ENCODE measurements around the gene RHOB. TPM values are rescaled to one million over a fixed set of nuclear protein-coding genes. Genes with fewer than 3 reads are reported as not detected.

Gene RHOB
- polyA plus RNA-seq, 1 donor from 2014 or later, result 205 TPM

DNA sequence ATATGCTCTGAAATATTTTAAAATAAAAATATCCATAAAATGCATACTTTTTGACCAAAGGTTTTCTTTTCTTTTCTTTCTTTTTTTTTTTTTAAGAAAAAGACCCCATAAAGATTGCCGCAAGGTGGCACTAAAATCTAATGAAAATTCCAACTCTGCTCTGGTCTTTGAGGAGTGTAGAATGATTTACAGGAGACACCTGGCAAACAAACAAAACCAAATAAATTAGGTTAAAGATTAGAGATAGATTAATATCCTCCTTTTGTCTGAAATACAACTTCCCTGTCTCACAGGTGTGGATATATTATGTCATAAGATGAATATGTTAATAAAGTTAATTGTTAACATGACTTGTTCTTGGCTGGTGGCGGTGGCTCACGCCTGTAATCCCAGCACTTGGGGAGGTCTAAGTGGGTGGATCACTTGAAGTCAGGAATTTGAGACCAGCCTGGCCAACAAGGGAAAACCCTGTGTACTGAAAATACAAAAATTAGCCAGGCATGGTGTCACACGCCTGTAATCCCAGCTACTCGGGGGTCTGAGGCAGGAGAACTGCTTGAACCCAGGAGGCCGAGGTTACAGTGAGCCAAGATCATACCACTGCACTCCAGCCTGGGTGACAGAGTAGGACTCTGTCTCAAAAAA is 3.5 kb upstream of the RHOB start:
- Histone ChIP-seq H3K4me2 (ENCODE audit: low read length) (no peak overlapping the region), H4K20me1 (ENCODE audit: insufficient read depth) (peaks cover 7% of the 10 kb centered on the region), H2AFZ (ENCODE audit: low read depth, low read length) (no peak overlapping the region), H3K9me3 (ENCODE audit: low read length) (no peaks in the 10 kb centered on the region), H3K9ac (ENCODE audit: low read length) (no peak overlapping the region), H3K36me3 (ENCODE audit: insufficient read depth, low read length) (no peaks in the 10 kb centered on the region), H3K27me3 (ENCODE audit: insufficient read depth, low read depth, low read length) (no peaks in the 10 kb centered on the region), H3K4me3 (ENCODE audit: low read length) (no peak overlapping the region), H3K27ac (ENCODE audit: low read length) (no peak overlapping the region), H3K79me2 (replicated peaks; ENCODE audit: insufficient read depth, low read length) (peaks cover 12% of the 10 kb centered on the region), H3F3A (ENCODE audit: insufficient read depth, low read length, poor library complexity, severe bottlenecking) (no peaks in the 10 kb centered on the region), H3K9me2 (ENCODE audit: insufficient read depth, low read length) (no peaks in the 10 kb centered on the region)
- TF ChIP-seq SMC3 (conservative IDR thresholded peaks at IDR 0.05; ENCODE audit: poor library complexity) (peak; percentile 89), EZH2 (IDR thresholded peaks at IDR 0.05; ENCODE audit: borderline replicate concordance, insufficient read depth, low read length, poor library complexity, severe bottlenecking) (no peak), RAD21 (conservative IDR thresholded peaks at IDR 0.05) (peak; percentile 82), MXI1 (conservative IDR thresholded peaks at IDR 0.05; ENCODE audit: poor library complexity, severe bottlenecking) (no peak), EP300 (conservative IDR thresholded peaks at IDR 0.05; ENCODE audit: poor library complexity, severe bottlenecking) (no peak), POLR2AphosphoS5 (IDR thresholded peaks at IDR 0.05) (no peak), TAF1 (IDR thresholded peaks at IDR 0.05; ENCODE audit: low read depth) (no peak)
- TF ChIP-seq, protein P1, sequence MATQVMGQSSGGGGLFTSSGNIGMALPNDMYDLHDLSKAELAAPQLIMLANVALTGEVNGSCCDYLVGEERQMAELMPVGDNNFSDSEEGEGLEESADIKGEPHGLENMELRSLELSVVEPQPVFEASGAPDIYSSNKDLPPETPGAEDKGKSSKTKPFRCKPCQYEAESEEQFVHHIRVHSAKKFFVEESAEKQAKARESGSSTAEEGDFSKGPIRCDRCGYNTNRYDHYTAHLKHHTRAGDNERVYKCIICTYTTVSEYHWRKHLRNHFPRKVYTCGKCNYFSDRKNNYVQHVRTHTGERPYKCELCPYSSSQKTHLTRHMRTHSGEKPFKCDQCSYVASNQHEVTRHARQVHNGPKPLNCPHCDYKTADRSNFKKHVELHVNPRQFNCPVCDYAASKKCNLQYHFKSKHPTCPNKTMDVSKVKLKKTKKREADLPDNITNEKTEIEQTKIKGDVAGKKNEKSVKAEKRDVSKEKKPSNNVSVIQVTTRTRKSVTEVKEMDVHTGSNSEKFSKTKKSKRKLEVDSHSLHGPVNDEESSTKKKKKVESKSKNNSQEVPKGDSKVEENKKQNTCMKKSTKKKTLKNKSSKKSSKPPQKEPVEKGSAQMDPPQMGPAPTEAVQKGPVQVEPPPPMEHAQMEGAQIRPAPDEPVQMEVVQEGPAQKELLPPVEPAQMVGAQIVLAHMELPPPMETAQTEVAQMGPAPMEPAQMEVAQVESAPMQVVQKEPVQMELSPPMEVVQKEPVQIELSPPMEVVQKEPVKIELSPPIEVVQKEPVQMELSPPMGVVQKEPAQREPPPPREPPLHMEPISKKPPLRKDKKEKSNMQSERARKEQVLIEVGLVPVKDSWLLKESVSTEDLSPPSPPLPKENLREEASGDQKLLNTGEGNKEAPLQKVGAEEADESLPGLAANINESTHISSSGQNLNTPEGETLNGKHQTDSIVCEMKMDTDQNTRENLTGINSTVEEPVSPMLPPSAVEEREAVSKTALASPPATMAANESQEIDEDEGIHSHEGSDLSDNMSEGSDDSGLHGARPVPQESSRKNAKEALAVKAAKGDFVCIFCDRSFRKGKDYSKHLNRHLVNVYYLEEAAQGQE (IDR thresholded peaks at IDR 0.05; ENCODE audit: borderline replicate concordance), result no peak
- TF ChIP-seq, protein P2, sequence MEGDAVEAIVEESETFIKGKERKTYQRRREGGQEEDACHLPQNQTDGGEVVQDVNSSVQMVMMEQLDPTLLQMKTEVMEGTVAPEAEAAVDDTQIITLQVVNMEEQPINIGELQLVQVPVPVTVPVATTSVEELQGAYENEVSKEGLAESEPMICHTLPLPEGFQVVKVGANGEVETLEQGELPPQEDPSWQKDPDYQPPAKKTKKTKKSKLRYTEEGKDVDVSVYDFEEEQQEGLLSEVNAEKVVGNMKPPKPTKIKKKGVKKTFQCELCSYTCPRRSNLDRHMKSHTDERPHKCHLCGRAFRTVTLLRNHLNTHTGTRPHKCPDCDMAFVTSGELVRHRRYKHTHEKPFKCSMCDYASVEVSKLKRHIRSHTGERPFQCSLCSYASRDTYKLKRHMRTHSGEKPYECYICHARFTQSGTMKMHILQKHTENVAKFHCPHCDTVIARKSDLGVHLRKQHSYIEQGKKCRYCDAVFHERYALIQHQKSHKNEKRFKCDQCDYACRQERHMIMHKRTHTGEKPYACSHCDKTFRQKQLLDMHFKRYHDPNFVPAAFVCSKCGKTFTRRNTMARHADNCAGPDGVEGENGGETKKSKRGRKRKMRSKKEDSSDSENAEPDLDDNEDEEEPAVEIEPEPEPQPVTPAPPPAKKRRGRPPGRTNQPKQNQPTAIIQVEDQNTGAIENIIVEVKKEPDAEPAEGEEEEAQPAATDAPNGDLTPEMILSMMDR (IDR thresholded peaks at IDR 0.05; ENCODE audit: poor library complexity, severe bottlenecking), result peak; percentile 73

DNA sequence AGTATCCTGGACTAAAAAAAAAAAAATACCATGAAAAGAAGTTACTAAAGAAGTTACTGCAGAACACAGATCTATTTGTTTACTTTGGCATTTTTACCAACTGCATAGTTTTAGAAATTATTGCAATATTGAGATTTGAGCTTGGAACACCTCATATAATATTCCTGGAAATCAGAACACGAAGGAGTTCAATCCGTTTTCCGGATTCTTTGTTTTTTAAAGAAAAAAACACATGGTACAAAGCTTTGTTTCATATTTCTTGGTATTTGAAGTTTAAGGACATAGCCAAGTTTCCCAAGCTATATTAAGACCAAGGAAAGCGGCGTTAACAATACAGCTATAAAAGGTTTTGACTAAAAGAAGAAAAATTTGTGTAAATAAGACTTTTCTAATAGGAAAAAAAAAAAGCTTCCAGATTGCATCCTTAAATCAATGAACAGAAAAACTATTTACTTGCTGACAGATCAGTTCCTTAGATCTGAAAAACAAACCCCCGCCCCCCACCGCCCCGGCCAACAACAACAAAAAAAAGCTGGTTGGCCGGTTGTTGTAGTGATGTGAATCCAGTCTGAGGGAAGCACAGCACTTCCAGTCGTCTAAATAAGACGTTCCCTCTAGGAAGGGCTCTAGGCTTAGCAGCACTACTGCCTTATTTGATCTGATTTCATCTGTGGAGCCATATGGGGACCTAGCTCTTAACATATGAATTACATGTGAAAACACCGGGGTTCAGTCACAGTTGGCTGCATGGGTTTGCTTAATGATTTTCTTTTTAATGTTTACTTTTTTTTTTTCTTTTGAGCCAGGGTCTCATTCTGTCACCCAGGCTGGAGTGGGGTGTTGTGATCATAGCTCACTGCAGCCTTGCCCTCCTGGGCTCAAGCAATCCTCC is 2.5 kb upstream of the RHOB start:
- H3F3A ChIP-seq (ENCODE audit: insufficient read depth, low read length, poor library complexity, severe bottlenecking), result no peaks in the 10 kb centered on the region
- H3K4me3 ChIP-seq (ENCODE audit: low read length), result no peak overlapping the region
- no peaks in the 10 kb centered on the region for H3K27me3 ChIP-seq (ENCODE audit: insufficient read depth, low read depth, low read length)
- no peaks in the 10 kb centered on the region for H3K9me2 ChIP-seq (ENCODE audit: insufficient read depth, low read length)
- no peak overlapping the region for H3K9ac ChIP-seq (ENCODE audit: low read length)
- no peaks in the 10 kb centered on the region for H3K36me3 ChIP-seq (ENCODE audit: insufficient read depth, low read length)
- H3K27ac ChIP-seq (ENCODE audit: low read length), result no peak overlapping the region
- no peak overlapping the region for H2AFZ ChIP-seq (ENCODE audit: low read depth, low read length)
- peaks cover 12% of the 10 kb centered on the region for H4K20me1 ChIP-seq (ENCODE audit: insufficient read depth)
- peaks cover 21% of the 10 kb centered on the region for H3K79me2 ChIP-seq (replicated peaks; ENCODE audit: insufficient read depth, low read length)
- no peak overlapping the region for H3K4me2 ChIP-seq (ENCODE audit: low read length)
- no peaks in the 10 kb centered on the region for H3K9me3 ChIP-seq (ENCODE audit: low read length)
- no peak for TF ChIP-seq TAF1 (IDR thresholded peaks at IDR 0.05; ENCODE audit: low read depth)
- no peak for TF ChIP-seq SMC3 (conservative IDR thresholded peaks at IDR 0.05; ENCODE audit: poor library complexity)
- no peak for TF ChIP-seq MXI1 (conservative IDR thresholded peaks at IDR 0.05; ENCODE audit: poor library complexity, severe bottlenecking)
- TF ChIP-seq, protein P1 (IDR thresholded peaks at IDR 0.05; ENCODE audit: borderline replicate concordance), result no peak
- no peak for TF ChIP-seq EP300 (conservative IDR thresholded peaks at IDR 0.05; ENCODE audit: poor library complexity, severe bottlenecking)
- TF ChIP-seq, protein P2 (IDR thresholded peaks at IDR 0.05; ENCODE audit: poor library complexity, severe bottlenecking), result no peak
- TF ChIP-seq EZH2 (IDR thresholded peaks at IDR 0.05; ENCODE audit: borderline replicate concordance, insufficient read depth, low read length, poor library complexity, severe bottlenecking), result no peak
- TF ChIP-seq POLR2AphosphoS5 (IDR thresholded peaks at IDR 0.05), result no peak
